GM04504 (cell line): ENCODE results near the gene CRAMP1.
A peak's percentile ranks its signal among the peaks of the same experiment; 100 is the strongest.
"Not testable (repeated sequence)": the region's sequence is repeated elsewhere in the genome, so short reads cannot be mapped to it uniquely, and the experiment has no call there.

Experiments
- DNase-seq: peaks from one replicate; pipeline ENCODE4 v3.0.0-alpha.2; 2012; ENCODE audit warnings: low read depth

The CRAMP1 gene

DNA sequence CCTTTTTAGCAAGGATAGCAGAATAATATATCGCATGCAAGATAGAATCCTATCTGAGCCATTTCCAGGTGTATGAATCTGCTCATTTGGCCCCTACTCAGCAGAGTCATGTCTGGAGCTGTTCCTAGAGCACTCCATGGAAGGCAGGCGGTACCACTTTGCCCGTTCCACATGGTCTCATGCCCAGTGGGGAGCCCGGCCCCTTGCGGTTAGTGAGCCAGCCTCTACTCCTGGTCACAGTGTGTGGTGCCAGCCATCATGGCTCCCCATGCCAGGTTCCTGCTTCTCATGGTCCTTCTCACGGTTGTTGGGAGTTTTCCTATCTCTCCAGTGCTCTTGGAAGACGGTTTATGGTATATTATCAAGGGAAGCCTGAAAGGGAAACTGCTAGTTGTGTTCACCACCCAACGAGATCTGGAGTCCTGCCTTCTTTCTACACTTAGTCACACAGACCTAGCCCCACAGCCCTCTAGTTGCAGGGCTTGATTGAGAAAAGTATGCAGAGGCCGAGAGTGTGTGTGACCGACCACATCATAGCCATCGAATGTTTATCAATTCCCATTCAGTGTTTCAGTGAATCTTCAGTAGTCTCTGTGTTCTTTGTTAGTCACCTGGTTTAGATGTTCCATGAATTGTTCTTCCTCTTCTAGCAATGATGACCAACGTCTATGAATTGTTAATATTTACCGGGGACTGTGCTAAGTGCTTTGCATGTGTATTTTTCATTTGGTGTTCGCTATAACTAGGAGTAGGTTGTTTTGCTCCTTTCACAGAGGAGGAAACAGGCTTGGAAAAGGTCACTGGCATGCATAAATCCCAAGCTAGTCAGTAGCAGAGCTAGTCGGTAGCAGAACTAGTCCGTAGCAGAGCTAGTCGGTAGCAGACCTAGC, 75.5 kb downstream of the CRAMP1 start:
- DNase-seq: no peak

- DNase-seq: no peak
Observed at GRCh38 chr16:1688807-1689560, 76.8 kb downstream of the CRAMP1 start.

DNA sequence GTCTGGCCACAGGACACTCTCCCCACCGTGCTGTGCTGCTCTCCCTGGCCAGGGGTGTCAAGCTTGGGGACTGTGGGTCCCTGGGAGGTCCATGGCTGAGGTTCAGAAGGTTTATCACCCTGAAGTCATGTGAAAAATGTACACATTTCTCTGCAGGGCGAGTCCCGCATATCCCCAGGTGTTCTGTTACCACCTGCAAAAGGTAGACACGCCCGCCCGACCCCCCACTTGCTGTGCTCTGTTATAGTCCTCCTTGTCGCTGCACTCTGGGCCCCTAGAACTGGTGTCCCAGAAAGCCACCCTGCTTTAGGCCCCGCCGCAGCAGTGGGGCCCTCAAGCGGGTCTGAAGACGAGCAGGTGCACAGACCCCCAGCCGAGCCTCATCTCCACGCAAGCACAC, 77.7 kb downstream of the CRAMP1 start:
- DNase-seq: no peak

DNA sequence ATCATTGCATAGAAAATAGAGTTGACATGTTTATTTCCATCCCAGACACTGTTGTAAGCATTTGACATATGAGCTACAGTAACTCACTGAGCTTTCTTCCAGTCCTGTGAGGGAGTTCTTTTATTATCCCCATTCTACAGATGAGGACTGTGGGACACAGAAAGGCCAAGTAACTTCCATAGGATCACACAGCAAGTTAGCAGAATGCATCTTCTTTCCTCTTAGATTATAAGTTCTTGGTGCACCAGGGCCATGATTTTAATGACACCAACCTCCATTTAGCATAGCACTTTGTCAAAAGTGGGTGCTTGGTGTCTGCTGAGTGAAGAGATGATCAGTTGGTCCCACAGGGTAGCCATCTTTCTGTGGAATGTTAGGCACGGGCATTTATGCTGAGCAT, 78.7 kb downstream of the CRAMP1 start:
- DNase-seq: no peak

GRCh38 chr16:1691276-1691675, 79.1 kb downstream of the CRAMP1 start:
- DNase-seq: no peak

DNA sequence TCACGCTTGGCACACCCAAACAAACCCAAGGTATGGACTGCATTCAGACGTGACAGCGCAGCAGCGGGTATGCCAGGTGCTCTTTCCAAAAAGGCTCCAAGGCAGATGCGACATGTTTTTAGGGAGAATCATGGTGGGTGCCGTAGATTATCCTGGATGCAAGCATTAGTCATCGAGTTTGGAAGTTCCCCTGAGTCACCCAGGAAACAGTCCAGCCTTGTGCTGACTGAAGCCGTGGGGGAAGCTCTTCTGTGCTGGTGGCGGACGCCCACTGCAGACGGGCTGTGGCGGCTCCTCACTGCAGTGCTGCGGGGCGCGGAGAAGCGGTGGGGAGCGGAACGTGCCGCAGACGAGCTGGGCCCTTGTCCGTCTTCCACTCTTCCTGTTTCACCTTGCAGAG, 79.8 kb downstream of the CRAMP1 start:
- DNase-seq: no peak

DNA sequence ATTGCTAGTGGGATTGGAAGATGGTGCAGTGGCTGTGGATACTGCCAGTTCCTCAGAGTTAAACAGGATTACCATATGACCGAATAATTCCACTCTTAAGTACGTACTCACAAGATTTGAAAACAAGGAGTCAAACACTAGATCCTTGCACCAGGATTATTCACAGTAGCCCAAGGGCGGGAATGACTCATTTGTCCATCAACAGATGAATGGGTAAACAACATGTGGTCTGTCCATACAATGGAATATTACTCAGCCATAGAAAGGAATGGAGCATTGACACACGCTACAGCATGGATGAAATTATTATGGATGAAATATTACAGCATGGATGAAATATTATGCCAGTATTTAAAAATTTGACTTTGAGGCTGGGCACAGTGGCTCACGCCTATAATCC, 84.7 kb downstream of the CRAMP1 start:
- DNase-seq: no peak

DNA sequence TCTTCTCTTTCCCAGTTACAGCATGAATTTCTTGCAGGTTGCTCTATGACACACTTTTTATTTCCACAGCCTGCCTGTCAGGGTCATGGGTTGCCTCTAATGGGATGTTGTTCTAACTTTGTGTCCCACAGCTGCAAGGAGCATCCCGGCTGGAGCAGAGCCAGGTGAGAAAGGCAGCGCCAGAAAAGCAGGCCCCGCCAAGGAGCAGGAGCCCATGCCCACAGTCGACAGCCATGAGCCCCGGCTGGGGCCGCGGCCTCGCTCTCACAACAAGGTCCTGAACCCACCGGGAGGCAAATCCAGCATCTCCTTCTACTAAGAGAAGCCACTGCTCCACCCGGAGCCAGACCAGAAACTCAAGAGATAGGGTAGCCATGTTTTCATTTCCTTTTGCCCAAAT, 86.5 kb downstream of the CRAMP1 start:
- DNase-seq: no peak

- no peak for DNase-seq
Observed at GRCh38 chr16:1700246-1700645, 88.1 kb downstream of the CRAMP1 start.

DNA sequence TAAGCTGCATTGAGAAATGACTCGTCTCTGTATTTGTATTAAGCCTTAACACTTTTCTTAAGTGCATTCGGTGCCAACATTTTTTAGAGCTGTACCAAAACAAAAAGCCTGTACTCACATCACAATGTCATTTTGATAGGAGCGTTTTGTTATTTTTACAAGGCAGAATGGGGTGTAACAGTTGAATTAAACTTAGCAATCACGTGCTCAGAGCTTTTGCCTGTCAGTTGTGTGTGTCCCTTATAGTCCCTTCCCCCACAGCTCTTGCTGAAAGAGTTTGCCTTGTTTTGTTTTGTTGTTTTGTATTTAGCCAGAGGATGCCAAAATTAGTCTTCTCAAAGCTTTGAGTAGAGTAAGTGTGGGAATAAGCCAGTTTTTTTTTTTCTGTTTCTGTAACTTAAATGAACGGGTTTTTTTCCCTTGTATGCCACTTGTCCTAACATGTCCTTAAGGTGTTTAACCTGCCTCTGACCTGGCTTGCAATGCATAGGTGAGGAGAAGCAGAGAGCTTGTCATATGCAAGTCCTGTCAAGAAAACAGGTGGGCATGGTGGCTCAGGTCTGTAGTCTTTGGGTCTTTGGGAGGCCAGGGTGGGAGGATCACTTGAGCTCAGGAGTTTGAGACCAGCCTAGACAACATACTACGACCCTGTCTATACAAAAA, 89.2 kb downstream of the CRAMP1 start:
- no peak for DNase-seq

- not testable (repeated sequence) for DNase-seq
Observed at GRCh38 chr16:1705324-1705687, 93.1 kb downstream of the CRAMP1 start.

- DNase-seq: peak; percentile 79
Observed at GRCh38 chr16:1705688-1706385, 93.7 kb downstream of the CRAMP1 start, which contains the start of gene MAPK8IP3. TSS of gene MAPK8IP3 (plus strand) at chr16:1706195. CDS start at chr16:1706340, 145 bp downstream.

- no peak for DNase-seq
Observed at GRCh38 chr16:1706386-1707192, 94.4 kb downstream of the CRAMP1 start.

DNA sequence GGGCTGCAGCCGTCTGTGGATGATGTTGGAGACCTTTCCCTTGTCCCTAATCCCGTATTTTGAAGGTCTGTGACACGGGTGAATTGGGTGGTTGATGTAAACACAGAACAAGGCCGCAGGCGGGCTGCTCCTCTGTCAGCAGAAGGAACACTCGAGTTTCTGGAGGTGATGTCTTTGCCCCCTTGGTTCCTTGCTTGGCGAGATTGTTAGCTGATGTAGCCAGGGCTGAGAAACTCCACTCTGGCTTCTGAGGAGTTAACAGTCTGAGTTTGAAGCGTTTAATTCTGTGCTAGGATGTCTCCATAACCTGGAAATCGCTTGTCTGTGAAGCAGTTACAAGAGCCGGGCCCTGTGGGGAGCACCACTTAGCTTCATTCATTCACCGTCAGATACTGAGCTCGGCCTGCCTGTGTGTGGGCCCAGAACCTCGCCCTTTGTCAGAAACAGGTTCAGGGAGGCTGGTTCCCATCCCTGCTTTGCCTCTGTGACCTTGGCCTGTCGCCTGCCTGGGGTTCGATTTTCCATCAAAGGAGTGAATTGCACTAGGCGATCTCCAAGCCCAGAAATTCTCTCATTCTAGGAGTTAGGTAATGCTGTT, 95.1 kb downstream of the CRAMP1 start:
- DNase-seq: no peak

DNA sequence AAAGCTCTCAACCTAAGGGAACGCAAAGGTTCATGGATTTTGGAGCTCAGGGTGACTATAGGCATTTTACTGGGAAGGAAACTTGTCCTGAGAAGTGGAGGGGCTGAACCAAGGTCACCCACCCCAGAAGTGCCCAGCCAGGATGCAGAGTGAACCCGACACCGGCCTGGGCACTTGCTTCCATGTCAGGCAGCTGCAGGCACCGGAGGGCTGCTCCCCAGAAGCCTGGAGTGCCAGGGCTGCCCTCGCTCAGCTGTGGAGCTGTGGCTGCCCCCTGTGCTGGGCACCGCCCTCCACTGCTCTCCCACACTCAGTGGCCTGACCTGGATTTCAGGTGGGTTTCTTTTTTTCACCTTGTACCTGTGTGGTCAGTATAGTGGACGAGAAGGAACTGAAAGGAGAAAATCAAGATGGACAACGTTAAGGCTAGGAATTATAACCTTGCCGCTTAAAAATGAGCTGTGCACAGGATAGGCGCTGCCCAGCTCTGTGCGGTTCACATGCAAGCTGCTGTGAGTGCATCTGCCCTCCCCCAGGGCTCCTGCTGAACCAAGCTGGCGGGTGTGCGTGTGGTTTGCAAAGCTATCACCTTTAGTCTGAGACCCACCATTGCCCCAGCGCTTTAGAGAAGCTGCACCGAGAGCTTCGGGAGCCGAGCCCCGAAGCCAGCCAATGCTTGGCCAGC, 96.1 kb downstream of the CRAMP1 start:
- DNase-seq: no peak

DNA sequence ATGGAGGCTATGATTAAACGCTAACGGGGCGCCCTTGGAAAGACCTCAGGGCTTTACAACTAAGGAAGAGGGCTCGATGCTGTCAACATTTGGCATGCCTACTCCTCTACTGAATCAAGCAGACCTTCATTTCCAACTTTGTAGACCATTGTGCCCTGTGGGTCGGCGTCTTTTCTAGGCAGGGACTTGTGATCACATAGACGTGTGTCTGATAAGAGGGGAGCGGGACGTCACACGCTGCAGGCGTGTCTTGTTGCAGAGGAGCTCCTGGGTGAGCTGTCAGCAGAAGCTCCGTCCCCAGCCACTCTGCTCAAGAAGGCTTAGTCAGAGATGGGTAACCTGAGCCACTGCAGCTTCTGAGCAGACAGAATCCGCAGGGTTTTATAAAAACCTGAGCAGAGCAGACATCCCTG, 96.6 kb downstream of the CRAMP1 start:
- no peak for DNase-seq

DNA sequence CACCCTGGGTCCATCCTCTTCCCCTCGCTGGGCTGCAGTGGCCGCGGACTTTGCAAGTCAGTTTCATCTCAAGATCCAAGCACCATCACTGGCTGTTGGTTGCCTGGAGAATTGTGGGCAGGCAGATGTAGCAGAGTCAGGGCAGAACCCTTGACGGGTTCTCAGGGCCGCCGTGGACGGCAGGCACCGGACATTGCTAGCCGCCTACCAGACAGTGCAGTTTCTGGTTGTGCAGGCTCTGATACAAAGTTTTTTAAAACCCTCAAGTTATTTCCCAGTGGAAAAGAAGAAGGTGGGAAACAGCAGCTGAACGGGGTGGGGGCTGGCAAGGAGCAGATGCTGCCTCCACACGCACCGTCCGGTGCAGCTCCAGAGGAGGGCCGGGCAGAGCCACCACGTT, 97.2 kb downstream of the CRAMP1 start:
- no peak for DNase-seq

- no peak for DNase-seq
Observed at GRCh38 chr16:1710811-1711507, 98.8 kb downstream of the CRAMP1 start.

- DNase-seq: no peak
Observed at GRCh38 chr16:1712791-1713261, 100.7 kb downstream of the CRAMP1 start.
